ENCODE measurements around the gene CPHXL2.
A peak's percentile ranks its signal among the peaks of the same experiment; 100 is the strongest.

The CPHXL2 gene

DNA sequence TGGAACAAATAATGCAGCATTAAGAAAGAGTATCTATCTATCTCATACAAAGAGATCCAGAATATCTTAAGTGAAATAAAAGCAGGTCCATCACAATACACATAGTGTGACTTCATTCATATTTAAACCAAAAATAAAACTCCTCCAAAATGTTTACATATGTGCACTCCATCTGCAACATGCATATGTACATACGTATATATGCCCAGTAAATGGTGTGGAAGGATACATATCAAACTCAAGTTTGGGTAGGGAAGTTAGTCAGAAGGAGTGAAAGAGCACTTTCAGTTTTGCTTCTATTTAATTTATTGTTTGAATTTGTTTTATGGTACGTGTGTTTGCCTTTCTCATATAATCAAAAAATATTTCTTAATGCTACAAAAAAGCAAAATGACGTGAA, 41.8 kb downstream of the CPHXL2 start:
- no peak for DNase-seq

DNA sequence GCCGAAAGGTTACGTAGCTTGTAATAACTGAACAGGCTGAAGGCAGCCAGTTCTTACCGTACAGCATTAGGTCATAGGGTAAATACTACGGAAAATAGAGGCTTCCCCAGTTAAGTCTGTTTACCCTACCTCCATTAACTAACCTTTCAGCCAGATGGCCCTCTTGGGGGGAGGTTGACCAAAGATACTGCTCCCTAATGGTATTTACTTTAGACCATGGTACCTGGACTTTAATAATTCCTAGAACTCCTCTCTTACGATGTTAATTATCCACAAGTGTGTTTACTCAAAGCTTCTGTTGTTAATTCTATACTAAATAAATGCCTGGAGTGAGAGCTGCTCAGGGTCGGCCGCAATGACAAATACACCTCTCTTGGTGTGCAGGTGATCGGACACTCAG, 44.0 kb downstream of the CPHXL2 start:
- no peak for DNase-seq

DNA sequence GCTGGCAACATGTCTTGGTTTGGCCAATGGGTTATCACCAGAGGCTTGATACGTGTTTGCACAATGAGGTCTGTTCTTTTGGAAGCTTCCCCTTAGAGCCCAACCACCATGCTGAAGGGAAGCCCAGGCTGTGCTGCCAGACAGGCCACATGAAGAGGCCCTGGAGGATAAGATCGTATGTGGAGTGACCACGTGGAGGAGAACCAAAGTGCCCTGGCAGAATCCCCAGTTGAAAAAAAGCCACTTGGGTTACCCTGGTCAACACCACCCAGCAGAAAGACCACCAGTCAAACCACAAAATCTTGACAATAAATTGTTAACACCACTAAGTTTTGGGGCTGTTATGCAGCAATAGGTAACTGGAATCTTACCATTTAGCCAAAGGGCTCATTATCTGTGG, 46.8 kb downstream of the CPHXL2 start:
- no peak for DNase-seq

DNA sequence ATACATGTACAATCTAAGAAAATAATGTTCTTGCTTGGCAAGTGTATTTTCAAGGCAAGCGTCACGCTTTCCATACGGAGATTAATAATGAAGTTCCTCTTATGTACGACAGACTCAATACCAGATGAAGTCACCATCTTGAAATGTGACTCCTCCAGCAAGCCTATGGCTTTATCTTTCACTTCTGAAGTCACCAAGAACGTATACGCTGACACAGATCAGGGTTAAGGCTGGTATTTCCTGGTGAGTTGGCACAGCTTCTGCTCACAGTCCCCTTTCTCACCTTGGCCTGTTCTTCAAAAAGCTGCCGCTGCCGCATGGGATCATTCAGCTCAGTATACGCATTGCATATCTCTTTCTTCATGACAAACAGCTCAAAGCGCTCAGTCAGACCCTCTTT, 47.7 kb downstream of the CPHXL2 start:
- no peak for DNase-seq

DNA sequence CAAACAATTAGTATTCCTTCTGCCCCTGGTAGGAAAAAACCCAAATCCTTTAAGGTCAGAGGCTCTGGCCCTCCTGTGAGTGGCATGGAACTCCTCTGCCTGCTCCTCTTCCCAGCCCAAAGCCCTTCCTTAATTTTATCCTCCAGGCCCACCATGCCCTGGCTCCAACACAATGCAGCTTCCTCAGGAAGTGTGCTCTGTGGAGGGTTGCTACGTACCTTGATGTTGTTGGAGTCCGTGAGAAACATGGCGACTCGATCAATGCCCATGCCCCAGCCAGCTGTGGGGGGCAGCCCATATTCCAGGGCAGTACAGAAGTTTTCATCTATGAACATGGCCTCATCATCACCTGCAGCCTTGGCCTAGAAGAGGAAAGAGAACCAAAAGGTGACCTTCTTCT, 48.5 kb downstream of the CPHXL2 start:
- no peak for DNase-seq

DNA sequence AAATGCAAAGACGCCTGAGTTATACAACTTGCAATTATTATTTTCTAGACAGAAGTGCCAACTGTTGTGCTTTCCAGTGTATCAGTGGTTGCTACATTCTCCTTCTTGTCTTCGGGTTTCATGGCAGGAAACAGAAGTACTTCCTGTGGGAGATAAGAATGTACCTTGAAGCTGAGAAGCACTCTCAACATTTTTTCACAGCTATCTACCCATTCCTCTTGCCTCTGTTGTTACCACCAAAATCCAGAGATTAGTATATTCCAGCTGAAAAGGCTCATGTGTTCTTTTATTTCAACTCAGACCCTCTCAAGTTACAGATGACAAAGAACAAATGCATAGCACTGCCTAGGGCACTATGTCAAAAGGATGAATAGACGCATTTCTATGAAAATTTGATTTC, 49.0 kb downstream of the CPHXL2 start:
- no peak for DNase-seq

DNA sequence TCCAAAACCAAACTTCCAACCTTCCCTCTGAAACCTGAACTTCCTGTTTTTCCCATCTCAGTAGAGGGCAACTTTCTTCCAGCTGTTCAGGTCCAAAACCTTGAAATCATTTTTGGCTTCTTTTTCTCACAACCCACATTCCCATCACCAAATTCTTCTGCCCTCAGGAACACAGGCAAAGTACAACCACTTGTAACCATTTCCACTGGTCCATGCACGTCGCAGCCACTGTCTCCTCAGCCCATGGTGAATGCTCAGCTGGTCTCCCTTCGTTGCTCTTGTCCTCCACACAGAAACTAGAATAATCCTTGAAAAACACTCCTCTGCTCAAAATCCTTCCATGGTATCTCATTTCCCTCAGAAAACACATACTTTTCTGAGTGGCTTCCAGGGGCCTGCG, 50.0 kb downstream of the CPHXL2 start:
- no peak for DNase-seq

DNA sequence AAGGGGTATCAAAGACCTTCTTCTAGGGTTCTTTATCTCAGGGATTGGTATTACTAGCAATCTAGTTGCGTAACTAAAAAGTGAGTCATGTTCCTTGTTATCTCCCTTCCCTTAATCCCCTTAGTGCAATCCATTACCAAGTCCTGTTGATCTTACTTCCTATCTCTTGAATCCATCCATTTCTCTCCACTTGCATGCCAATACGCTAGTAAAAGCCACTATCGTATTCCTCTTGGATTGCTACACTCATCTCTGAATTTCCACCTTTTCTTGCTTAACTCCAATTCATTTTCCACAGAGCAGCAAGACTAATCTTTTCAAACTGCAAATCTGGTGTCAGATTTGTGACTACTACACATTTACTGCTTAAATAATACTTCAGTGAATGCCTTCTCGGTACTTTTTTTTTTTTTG, 51.9 kb downstream of the CPHXL2 start:
- DNase-seq = peak in 1 of 2 experiments; percentile 23

DNA sequence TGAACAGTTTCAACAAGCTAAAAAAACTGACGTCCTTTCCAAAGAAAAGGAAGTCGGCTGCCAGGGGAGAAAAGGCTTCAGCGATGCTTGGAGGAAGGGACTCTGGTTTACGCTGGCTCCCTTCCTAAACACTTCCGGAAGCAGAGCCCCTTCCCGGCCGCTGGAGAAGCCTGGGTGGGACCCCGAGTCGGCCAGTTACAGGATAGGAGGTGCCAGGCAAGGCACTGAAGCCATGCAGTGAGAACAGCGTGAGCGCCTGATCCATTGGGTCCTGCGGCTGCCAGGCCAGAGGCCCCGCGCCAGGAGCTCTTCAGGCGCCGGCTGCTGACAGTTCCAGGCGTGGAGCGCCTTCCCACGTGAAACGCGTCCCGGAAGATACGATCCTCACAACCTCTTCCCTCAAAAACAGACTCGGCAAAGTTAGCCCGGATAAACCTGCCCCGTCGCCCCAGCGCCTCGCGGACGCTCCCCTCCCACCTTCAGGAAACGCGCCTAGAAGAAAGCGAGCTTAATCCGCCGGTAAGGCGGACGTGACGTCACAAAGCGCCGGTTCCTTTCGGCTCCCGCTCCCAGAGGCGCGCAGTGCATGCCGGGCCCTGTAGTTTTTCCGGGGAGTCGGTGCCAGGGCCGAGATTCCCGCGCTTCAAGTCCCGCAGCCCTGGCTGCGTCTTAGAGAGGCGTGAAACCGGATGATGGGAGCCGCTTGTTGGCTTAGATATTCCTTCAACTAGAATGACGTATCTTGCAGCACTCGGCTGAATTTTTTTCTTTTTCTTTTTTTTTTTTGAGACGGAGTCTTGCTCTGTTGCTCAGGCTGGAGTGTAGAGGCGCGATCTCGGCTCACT, 53.8 kb downstream of the CPHXL2 start, which contains the start of gene ADAT1:
ADAT1 (minus strand) TSS at position 521 of the 845 bp plus-strand sequence. CDS start 2,482 bp downstream, outside the sequence.
- peak; percentile 96 to 97 for DNase-seq

DNA sequence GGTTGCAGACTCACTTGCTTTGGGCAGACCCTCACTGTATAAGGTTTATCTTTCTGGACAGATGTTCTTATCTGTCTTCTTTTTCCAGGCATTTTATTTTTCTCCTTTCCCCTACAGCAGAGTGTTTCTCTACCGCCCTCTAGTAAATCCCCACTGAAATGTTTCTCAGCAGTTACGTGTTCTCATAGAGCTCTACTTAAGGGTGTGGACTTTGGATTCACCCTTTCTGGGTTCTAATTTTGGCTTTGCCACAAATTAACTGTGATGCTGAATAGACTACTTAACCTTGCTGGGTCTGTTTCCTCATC, 55.7 kb downstream of the CPHXL2 start:
- DNase-seq = peak in 1 of 2 experiments; percentile 45

DNA sequence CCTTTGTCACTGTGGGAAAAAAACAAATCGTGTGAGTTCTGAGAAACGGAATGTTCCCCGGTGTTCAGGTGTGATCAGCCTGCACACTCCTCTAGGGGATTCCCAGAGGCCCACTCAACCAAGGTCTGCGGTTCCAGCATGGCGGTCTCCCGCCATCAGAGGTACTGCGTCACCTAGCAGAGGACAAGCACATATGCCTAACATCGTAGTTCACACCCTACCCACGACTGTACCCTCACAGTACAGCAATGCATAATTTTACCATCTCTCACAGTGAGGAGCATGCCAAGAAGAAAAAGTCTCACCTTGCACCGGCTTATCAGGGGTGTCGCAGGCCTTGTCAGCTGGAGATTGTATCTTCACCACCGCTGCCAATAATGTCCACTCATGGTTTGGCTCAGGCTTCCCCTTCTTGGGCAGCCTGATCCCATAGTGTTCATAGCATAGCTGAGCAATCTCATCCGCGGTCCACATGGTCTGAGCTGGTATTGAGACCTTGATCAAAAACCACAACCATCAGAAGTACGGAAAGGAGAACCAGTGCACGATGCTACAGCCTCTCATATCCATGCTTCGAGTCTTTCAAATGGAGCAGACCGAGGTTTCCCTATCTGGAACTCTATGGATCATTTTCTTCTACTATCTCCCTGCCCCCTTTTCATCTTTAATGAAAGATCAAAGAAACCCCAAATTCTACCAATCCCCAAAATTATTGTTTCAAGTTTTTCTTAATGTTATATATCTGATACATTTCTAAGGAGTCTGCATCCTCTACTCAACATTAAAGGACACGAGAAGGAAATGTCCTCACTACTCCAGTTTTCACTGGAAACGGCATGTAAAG, 56.3 kb downstream of the CPHXL2 start:
- no peak for DNase-seq

DNA sequence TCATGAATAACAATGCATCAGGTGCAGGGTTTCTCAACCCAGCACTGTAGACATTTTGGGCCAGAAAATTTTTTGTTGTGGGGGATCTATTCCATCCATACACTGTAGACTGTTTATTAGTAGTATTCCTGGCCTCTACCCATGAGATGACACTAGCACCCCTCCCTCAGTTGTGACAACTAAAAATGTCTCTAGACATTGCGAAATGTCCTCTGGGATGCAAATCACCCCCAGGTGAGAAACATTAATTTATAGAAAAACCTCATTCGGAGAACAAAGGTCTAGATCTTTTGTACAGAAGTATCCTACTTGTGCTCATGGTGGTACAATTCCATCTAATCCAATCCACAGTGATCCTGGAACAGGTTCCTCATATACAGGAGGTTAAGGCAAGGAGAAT, 58.0 kb downstream of the CPHXL2 start:
- DNase-seq = no peak

DNA sequence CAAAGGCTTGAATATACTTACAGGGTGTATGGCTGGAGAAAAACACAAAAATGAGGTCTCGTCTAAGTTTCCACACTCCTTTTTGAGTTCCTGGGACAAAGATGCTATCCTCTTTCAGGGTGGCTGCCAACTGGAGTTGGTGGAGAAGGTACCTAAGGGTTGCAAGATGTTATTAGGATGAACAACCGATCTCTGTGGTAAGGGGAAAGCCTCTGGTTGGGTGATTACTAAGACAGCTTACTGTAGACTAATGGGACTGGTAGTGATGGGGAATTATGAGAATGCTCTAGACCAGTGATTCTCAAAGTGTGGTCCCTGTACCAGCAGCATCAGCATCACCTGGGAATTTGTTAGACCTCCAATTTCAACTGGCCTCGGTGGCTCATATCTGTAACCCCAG, 59.7 kb downstream of the CPHXL2 start:
- DNase-seq = no peak

DNA sequence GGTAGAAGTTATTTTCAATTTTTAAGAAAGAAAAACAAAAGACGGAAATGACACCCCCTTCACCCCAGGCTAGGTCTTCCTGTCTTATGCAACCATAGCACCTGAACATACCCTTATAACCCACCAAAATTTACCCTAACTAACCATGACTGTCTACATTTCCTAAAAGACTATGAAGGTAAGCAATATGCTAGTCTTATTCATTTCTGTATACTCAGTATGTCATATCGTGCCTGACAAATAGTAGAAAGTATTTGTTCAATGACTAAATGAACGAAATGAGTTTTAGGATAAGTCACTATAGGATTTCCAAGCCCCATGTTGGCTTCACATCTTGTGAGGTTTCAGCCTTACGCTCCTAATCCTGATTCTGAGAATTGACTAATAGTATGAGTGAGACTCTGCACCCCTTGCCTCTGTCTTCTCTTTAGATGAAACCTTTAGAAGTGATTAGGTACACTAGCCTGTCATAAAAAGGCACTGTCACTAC, 60.2 kb downstream of the CPHXL2 start:
- no peak for DNase-seq

DNA sequence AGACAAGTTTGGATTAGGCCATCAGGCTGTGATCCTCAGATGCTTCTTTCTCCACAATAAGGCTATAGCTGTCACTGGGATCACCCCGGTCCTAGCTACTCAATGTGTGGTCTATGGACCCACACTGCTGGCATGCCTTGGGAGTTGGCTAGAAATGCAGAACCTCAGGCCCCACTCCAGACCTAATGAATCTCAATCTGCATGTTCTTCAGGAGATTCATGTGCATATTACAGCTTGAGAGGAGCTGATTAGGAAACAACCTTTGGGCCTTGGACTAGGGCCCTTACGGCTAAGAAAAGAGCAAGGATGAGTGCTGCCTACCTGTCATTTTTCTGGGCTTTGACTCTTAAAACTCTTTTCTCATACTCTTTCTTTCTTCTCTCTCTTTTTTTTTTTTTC, 61.2 kb downstream of the CPHXL2 start:
- no peak for DNase-seq

DNA sequence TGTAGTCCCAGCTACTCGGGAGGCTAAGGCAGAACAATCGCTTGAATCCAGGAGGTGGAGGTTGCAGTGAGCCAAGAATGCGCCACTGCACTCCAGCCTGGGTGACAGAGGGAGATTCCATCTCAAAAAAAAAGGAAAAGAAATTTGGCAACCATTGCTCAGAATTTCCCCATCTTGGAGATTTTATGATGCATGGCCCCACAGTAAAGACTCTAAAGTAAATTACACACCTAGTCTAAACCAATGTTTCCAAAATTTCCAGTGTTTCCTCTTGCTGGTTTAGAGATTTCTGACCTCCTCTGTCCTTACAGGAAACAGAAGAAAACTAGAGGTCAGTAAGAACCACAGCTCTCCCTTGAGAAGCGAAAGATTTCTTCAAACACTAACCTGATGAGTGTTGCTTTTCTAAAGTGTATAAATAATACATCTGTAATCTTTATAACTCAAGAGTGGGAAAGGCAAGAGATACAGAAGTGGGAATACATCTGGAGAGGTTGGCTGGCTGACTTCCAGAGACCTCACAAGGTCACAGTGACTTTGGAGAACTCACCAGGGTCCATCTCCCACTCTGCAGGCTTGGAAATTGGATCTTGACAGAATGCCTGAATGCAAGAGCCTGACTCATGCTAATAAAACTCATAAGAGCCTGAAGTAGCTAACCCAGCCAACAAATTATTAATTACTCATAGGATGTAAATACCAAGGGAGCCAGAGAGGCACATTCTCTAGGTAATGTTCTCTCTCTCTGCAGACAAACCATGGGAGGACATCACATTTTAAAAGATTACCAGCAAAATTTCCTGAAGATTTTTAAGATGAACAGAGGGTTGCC, 62.5 kb downstream of the CPHXL2 start:
- DNase-seq = no peak

All from SW 1271 (cell line).